ENCODE data around the gene CXXC5. TPM values are rescaled to one million over a fixed set of nuclear protein-coding genes. Genes with fewer than 3 reads are reported as not detected.

The CXXC5 gene
- total RNA-seq, 1 experiment from 2014 or later, result 46.9 TPM

DNA sequence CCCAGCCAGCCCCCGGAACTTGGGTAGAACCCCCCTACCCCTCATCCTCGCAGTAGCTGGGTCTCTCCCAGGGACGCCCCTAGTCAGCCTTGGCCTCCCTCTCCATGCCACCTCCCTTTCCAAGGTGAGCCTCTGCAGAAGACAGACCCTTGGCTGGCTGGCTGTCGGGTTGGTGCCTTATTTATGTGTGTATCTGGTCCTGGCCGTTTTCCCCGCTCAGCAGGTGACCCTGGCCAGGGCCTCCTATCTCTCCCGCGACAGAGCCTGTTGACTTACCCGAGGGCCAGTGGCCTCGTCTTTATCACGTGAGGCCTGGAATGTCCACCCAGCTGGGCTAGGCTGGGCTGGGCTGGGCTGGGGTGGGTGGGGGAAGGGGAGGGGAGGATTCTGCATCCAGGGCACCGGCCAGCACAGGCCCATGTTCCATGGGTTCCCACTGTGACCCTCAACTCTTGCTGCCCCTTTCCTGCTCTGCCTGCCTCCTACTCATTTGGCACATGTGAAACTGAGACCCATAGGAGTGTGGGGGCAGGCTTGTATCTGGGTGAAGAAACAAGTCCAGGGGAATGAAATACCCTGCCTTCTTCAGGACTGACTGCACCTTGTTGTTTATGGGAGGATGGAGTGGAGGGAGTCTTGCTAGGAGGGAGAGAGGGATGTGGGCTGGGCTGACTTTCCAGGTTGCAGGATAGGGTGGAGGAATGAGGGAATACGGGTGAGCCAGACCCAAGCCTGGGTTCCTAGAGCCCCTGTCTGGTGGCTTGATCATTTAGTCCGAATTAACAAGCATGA, 3.1 kb downstream of the CXXC5 start:
- peak; percentile 31 for DNase-seq (ENCODE audit: low spot score)

DNA sequence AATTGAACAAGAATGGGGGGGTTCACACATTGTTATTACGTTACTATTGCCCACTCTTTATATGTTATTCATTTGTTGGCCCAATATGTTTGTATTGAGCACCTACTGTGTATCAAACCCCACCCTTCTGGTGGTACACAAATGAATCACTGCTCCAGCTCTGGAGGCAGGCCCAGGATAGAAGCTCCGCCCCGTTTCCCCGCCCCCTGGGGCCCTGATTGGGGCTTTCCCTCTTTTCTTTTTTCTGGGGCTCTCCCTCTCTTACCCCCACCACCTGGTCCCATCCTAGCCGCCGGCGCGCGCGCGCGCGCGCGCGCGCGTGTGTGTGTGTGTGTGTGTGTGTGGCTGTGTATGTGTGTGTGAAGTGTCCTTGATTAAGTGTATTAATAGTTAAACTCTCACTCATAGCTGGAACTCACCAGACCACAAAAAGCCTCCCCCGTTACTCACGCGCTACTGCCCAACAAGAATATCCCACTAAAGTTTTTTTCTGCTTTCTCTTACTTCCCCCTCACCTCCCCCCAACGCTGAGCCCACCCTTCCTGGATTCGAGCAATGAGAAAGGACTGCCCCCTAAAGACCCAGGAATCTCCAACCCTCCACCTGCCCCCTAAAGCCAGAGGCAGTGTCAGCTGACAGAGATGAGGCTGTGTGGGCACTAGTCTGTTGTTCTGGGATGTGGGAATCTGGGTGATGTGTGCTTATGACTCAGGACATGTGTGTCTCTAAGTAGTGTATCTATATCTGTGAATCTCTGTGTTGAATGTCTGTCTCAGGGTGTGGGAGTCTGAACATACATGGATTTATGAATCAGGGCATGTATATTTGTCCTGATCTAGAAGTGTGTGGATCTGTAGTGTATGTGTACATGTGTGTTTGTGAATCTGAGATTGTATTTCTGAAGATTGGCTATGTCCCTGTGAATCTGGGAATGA, 4.0 kb downstream of the CXXC5 start:
- DNase-seq (ENCODE audit: low spot score), result peak; percentile 60

DNA sequence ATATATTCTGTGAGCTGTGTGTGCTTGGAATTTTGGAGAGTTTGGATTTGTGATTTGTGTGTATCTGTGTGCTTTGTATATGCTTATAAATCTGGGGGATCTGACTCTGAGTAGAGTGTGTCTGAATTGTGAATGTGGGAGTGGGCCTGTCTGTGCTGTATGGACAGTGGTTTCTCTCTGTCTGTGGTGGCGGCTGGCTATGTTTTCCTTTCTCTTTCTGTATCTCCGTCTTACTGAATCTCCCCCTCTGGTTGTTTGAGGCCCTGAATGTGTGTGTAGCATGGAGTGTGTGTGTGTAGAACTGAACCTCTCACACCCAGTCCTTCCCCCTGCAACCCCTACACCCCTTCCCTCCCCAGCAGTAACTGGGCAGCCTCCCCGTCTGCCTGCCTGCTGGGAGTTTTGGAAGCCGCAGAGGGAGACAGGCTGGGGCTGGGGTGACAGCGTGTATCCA, 4.7 kb downstream of the CXXC5 start:
- no peak for DNase-seq (ENCODE audit: low spot score)

DNA sequence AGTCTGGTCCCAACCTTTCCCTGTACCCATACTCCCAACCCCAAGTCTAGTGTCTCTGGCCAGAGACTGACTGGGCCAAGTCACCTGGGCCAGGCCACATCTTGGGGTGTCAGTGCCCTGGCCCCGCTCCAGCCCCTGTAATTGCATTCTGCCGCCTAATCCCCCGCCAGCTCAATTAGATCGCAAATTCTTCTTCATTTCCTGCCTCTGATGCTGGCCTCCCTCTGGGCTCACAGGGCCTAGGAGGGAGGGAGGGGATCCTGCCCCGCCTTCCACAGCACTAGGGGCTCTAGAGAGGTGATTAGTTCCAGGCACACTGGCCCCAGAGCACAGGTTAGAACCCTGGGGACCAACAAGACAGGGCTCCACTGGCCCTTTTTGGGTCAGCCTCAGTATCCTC, 5.5 kb downstream of the CXXC5 start:
- no peak for DNase-seq (ENCODE audit: low spot score)

DNA sequence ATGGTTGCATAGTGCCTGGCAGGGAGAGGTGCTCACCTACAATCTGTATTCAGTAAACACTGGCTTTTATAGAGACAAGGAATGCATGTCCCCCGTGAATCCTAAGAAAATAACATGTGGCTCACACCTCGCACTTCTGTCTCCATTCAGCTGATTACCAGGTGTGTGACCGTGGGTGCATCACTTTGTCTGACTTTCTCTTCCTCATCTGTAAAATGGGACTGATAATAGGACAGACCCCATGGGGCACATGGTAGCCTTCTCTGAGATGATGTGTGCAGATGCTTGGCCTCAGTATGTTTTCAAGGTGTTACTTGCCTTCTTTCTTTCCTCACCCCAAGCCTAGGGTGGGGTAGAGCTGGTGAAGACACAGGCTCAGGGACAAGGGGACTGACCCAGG, 6.3 kb downstream of the CXXC5 start:
- DNase-seq (ENCODE audit: low spot score), result no peak

DNA sequence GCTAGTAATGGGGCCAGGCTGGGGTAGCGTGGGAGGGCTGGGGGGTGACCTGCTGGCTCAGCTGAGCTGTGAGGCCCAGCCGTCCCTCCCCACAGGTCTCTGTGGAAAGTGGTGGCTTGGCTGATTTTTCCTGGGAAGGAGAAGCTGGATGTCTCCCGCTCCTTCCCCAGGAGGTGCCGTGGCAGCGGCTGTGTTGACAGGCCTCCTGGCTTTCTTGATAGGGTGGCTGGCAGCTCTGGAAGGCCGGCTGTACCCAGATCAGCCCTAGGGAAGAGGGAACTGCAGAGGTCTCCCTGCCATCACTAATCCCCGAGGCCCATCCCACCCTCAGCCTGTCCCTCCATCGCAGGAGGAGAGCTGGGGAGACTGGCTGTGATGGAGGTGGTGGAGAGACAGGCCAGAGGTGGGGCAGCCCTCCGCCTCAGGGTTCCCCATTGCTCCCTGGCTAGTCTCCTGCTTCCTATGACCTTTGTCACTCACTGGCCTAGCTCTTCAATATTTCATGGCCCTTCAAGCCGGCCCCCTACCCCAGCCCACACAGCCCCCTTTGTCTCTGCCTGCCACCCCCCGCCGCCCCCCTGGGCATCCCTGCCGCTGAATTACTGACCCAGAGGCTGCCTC, 6.8 kb downstream of the CXXC5 start:
- DNase-seq (ENCODE audit: low spot score), result no peak

DNA sequence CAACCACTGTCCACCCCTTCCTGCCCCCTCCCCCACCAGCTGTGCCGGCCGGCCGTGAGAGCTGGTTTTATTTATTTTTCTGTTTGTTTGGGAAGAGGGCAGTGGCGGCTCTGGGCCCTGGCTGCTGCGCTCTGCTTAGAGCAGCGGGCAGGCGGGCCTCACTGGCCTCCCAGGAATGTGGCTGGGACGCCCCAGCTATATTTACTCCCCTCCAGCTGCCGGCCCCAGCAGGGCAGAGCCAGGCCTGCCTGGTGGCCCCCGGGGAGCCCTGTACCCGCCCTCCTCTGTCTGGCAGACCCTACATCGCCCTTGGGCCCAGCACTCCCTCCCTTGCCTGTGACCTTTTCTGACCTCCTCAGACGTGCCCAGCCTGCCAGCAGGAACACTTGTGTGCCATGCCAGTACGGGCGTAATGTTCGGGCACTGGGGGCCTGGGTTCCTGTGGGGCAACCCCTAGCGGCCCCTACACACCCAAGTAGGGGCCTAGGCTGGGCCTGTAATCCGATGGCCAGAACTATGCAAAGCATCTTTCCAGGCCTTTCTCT, 7.7 kb downstream of the CXXC5 start:
- peak; percentile 68 for DNase-seq (ENCODE audit: low spot score)

DNA sequence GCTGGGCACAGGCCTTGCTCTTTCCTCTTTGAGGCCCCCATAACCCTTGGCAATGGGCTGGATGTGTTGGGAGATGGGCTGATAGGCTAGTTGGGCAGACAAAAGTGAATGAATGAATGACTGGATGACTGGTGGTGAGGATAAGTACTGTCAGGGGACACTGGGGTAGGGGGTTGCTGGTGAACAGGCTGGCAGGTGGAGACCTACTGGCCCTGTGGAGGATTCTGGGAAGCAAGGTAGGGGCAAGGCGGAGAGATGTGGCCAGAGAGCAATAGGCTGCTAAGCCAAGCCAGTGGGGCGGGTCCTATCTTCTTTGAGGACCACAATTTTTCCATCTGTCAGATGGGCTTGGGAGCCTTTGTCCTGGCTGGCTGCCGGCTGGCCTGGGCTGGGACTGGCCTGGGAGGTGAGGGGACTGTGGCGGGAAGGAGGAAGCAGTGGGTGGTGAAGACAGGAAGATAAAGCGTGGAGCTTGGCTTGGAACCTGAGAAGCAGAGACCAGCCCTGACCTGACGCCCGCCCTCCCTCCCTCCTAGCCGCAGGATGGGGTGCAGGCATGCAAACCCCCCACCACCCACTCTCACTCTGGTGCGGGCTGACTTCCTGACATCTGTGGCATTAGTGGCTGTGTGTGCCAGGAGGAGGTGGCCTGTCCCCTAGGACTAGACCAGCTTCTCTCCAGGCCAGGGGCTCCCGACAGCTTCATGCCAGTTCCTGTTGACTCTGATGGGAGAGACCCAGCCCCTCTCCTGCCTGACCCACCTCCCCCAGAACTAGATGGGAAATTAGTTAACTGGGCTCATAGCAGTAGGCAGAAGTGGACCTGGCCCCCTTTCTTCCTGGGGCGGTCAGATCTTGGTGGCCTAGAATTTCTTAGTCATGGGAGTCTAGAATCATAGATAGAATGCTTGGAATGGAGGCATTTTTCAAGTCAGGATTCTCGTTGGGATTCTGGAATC, 9.5 kb downstream of the CXXC5 start:
- DNase-seq (ENCODE audit: low spot score), result peak; percentile 80

DNA sequence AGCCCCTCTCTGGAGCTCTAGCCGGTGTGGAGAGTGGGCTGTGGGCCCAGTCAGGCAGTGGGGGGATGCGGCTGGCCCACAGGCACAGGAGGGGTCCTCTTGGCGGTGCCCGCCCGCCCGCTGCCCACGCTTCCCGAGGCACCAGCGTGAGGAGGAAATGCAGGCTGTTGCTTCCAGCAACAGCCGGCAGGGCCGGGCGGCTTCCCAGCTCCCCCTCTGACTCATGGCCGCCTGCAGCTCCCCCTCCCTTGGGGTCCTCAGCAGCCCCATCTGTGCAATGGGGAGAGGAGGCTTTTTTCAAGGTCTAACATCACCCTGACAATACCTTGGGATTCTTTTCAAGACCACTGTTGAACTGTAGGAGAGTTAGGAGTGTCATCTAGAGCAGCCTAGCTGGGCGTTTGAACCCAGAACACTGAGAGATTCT, 10.4 kb downstream of the CXXC5 start:
- DNase-seq (ENCODE audit: low spot score), result peak; percentile 51

DNA sequence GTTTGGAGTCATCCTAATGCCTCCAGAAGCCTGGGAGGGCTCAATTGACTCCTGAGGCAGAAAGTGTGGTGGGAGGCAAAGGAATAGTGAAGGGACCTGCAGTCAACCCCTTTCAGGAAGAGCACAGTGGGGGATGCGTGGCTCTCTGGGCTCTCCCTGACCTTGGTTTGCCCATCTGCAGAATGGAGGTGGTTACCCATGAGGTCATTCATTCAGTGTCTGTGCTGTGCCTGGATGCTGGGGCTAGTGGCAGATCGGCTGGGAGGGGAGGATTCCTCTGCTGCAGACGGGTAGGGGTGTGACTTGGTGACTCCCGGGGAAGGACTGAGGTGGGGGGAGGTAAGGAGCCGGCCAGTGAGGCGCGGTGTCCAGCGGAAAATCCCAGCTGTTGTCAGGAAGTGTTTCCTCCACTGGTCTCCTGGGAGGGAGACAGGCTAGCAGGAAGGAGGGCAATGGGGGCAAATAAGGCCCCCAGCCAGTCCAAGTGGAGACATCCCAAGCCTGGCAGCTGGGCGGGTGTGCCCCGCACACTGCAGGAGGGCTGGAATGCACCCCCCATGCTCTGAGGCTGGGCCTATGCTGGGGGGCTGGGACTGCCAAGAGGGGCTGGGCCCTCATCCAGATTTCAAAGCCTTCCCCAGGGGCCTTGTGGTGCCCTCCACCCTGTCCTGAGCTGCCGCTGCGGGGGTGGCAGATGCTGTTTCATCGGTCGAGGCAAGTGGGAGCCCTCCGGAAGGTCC, 10.9 kb downstream of the CXXC5 start:
- peak; percentile 90 for DNase-seq (ENCODE audit: low spot score)

DNA sequence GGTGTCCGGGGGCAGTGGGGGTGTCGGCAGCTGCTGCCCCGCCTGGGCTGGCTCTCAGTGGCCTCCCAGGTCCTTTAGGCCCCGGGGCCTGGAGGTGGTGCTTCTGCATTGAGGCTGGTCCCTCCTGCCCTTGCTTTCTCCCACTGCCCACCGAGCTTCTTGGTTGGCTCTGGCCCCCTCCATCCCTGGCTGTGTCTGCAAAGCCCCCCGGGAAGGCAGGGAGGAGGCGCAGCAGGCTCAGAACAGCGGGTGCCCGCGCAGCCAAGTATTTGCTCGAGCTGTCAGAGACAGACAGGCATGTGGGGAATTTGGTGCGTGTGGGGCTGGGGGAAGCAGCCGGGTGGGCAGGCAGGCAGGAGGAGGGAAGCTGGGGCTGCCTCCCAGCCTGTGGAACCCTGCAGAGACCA, 11.5 kb downstream of the CXXC5 start:
- DNase-seq (ENCODE audit: low spot score), result no peak

DNA sequence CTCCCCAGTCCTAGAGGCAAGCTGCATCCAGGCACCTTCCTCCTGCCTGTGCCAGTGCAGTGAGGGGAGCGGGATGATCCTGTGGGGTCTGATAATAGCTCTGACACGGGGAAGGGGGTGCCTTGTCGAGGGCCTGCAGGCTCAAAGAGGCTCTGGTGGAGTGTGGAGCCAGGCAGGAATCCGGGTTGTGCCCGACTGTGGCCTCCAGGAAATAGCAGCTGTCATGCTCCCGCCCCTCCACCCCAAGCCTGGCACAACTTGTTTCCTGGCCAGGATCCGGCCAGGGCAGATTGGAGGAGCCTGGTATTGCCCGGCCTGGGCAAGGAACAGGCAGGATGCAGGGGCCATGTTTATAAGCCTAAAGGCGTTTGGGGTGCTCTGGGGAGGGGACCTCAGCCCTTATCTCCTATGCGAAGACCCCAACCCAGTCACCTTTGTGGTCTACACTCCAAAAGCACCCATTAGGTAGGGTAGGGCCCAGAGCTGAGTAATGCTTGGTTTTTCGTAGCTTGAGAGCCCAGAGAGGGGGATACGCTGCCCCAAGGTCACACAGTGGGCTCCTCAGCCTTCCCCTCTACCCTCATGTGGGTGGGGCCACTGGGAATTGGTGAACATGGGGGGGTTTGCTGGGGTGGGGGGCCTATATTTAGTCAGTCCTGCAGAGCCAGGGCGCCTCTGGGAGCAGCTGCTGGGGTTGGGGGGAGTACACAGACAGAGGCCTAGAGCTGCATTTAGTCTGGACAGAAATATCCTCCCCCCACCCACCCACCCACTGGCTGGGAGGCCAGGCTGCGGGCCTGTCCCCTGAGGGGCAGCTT, 12.2 kb downstream of the CXXC5 start:
- DNase-seq (ENCODE audit: low spot score), result peak; percentile 88

DNA sequence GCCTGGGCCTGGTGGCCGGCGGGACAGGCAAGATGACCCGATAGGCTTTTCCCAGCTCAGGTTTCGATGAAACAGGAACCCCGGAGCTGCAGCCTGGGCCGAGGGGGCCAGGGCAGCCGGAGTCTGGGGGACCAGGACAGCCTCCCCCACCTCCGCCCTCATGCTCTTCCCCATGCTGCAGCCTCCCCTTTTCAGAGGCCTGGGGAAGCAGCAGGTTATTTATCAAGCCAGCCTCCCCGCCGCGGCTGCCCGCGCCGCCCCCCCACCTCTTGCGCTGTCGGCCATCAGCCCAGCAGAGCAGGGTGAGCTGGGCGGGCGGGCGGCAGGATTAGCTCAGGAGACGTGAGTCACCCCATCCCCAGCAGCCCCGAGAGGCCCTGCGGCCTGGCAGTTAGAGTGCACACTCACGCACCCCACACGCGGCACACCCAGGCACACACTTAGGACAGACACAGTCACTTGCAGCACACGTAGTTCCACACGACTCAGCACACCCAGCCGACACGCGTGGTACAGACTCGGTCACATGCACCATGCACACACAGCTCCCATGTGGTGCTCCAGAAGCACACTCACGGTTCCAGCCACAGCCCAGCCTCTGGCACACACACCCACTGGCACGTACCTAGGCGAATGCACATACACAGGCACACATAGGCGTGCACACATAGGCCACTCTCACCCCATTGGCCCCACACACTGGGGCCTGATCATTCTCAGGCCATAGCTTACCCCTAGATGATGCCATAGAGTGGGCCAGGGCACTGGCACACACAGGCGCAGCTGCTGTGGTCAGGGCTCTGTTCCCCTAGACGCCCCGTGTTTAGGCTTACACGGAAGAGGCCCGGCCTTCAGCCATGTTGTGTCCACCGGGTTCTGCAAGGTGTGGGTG, 13.0 kb downstream of the CXXC5 start:
- peak; percentile 93 for DNase-seq (ENCODE audit: low spot score)

DNA sequence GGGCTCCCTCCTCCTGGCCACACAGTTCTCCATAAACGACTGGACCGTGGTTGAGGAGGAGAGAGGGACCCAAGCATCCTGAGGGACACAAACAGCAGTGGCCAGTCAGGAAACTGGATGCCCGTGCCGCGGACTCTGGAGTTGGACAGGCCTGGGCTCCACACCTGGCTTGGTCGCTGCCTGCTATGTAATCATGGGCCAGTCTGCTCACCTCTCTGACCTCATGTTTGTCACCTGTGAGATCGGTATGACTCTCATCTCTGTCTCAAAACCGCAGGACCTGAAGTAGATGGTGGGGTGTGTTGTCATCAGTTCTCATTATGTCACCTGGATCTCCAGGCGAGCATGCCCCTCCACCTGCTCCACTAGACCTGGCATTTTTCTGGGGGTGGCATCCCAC, 14.5 kb downstream of the CXXC5 start:
- DNase-seq (ENCODE audit: low spot score), result no peak

DNA sequence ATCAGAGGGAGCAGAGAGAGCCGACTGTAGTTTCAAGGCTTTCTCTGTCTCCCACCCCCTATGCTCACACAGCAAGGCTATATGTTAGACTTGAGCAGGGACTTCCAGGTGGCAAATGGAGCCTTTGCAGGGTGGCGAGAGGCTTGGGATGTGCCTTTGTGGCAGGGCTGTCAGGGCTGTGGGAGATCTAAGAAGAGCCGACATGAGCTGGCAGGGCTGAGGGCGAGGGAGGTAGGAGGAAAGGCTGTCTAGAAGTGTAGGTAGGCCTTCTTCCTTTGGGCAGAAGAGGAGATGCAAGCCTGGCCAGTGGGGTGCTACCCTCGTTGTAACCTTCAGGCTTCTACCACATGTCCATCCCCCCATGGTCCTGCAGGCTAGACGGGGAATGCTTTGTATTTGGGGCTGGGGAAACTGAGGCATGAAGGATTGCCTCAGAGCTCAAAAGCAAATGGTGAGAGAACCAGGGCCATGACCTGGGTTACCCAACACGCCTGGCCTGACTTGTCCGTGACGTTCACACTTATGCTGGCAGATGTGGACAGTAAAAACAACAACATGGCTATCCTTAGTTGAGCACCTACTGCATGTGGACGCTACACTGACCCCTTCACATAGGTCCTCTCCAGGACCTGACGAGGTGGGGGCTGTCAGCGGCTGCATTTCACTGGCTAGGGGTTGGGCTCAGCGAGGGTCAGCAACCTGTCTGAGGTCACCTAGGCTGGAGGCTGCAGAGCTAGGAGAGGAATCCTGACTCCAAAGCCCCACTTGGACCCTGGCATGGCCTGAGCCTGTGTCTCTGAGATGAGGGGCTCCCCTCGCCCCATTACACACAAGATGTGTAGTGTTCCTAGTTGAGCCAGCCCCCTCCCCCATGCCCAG, 15.3 kb downstream of the CXXC5 start:
- no peak for DNase-seq (ENCODE audit: low spot score)

DNA sequence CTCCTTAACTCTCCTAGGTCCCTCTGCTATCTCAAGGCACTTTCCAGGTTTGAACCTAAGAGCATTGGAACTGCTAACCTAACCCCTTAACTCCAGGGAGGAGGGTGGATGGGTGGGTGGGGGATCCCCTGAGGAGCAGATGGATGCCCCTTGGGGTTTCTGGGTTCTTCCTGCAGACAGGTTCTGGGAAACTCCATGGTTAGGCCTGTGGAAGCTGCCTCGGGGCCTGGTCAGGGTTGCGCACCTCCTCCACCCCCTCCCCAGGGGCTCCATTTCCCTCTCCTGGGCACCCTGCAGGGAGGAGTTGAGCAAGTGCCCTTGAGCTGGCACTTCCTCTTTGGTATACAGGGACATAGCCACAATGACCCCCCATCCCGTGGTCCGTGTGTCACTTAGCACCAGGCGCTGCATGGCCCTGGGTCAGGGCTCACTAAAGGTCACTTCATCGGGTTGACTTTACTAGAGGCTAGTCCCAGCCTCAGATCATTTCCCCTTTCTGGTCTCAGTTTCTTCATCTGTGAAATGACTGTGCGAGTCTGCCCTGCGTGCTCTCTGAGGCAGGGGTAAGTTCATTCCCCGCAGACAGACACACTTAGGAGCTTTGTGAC, 16.0 kb downstream of the CXXC5 start:
- DNase-seq (ENCODE audit: low spot score), result no peak

Measured in H4 (cell line).